Peyer's patch (tissue), 4 donors: ENCODE data around the gene LRRK2. TPM values are rescaled to one million over a fixed set of nuclear protein-coding genes. Genes with fewer than 3 reads are reported as not detected.
"Not testable (repeated sequence)": the region's sequence is repeated elsewhere in the genome, so short reads cannot be mapped to it uniquely, and the experiment has no call there.

ENCODE experiments used
- DNase-seq, 3 donors: peaks; one replicate each; pipeline ENCODE4 v3.0.0-alpha.2; 2017 to 2019
- H3K27ac ChIP-seq, 4 donors: fragments of 200-600 bp; sonication (generic); one replicate each; pipeline ENCODE4 v1.5.1; 2016 to 2019
- H3K27me3 ChIP-seq, 2 donors: fragments of 200-600 bp; sonication (generic); one replicate each; pipeline ENCODE4 v1.5.1; 2019
- H3K36me3 ChIP-seq, 3 donors: fragments of 200-600 bp; sonication (generic); one replicate each; pipeline ENCODE4 v1.5.1; 2016 to 2019
- H3K4me1 ChIP-seq, 4 donors: fragments of 200-600 bp; sonication (generic); one replicate each; pipeline ENCODE4 v1.5.1; 2016 to 2019
- H3K4me3 ChIP-seq, 4 donors: fragments of 200-600 bp; sonication (generic); 1 replicate in 3 of 4; 2 replicates in 1 of 4; pipeline ENCODE4 v1.5.1; 2016 to 2019; ENCODE audit warnings: mild to moderate bottlenecking in 1 of 4
- H3K9me3 ChIP-seq, 4 donors: fragments of 200-600 bp; sonication (generic); one replicate each; pipeline ENCODE4 v1.5.1; 2016 to 2019; ENCODE audit warnings: mild to moderate bottlenecking in 1 of 4
- POLR2A ChIP-seq, 2 donors: fragments of 450-650 bp; IDR thresholded peaks; one replicate each; pipeline ENCODE4 v1.5.1; 2017; ENCODE audit warnings: antibody characterized with exemption in 2 of 2, mild to moderate bottlenecking in 2 of 2, moderate library complexity in 2 of 2
- total RNA-seq, 4 donors: library from RNA; depleted of rRNA; stranded (reverse); fragments of >200 nt; gene quantifications; one replicate each; pipeline ENCODE4 v1.1.0, GENCODE V29; 2016
- TF ChIP-seq, protein P1 (sequence below), 6 experiments: fragments of 450-650 bp in 4 of 6; fragments of 200-600 bp in 2 of 6; sonication (generic) in 1 of 6; IDR thresholded peaks; one replicate each; pipeline ENCODE4 v1.5.1; 2017 to 2019; ENCODE audit warnings: antibody characterized with exemption in 6 of 6, mild to moderate bottlenecking in 3 of 6, moderate library complexity in 1 of 6

LRRK2 gene
- total RNA-seq, 4 donors from 2014 or later, result 2.6 to 44.6 (median 4.9) TPM

DNA sequence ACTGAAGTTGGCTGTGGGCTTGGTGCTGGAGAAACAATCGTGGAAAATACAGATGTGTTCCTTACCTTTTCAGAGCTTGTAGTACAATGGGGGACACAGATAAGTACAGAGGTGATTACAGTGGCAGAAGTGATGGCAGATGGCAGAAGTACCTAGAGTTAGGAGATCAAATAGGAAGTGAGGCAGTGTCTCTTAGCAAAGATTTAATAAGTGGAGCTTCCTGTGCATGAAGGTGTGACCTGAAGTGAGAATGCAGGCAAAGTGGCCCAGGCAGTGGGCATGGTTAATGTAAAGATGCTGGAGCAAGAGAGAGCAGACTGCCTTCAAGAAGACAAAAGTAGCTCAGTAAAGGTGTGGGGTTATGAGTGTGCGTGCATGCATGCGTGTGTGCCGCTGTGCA is 16.0 kb downstream of the LRRK2 start:
- H3K27me3 ChIP-seq, result no peaks in the 10 kb centered on the region
- no peak for TF ChIP-seq POLR2A (IDR thresholded peaks at IDR 0.05)
- TF ChIP-seq, protein P1, sequence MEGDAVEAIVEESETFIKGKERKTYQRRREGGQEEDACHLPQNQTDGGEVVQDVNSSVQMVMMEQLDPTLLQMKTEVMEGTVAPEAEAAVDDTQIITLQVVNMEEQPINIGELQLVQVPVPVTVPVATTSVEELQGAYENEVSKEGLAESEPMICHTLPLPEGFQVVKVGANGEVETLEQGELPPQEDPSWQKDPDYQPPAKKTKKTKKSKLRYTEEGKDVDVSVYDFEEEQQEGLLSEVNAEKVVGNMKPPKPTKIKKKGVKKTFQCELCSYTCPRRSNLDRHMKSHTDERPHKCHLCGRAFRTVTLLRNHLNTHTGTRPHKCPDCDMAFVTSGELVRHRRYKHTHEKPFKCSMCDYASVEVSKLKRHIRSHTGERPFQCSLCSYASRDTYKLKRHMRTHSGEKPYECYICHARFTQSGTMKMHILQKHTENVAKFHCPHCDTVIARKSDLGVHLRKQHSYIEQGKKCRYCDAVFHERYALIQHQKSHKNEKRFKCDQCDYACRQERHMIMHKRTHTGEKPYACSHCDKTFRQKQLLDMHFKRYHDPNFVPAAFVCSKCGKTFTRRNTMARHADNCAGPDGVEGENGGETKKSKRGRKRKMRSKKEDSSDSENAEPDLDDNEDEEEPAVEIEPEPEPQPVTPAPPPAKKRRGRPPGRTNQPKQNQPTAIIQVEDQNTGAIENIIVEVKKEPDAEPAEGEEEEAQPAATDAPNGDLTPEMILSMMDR (IDR thresholded peaks at IDR 0.05), result no peak
- no peak overlapping the region for H3K27ac ChIP-seq
- H3K9me3 ChIP-seq, result no peaks in the 10 kb centered on the region
- H3K36me3 ChIP-seq, result no peaks in the 10 kb centered on the region
- H3K4me1 ChIP-seq, result no peaks in the 10 kb centered on the region
- no peak for DNase-seq
- no peak overlapping the region for H3K4me3 ChIP-seq

DNA sequence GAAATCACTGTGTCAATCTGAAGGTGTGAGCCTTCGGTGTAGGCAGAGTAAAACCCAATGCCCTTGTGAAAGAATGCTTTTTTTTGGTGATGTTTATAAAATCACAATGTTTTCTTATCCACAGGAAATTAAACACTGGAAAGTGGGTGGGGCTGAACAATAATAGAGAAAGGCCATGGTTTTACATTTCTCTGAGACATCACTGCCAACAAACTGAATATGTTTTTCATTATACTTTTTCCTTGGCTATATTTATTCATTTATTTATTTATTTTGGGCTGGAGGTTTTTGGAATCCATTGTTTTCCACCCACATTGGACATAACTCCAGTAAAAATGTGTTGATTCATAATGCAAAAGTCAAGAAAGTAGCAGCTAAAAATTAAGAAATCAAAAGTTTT is 16.9 kb downstream of the LRRK2 start:
- no peaks in the 10 kb centered on the region for H3K36me3 ChIP-seq
- no peak for DNase-seq
- H3K27me3 ChIP-seq, result no peaks in the 10 kb centered on the region
- no peaks in the 10 kb centered on the region for H3K9me3 ChIP-seq
- H3K4me3 ChIP-seq, result no peak overlapping the region
- TF ChIP-seq, protein P1 (IDR thresholded peaks at IDR 0.05), result no peak
- TF ChIP-seq POLR2A (IDR thresholded peaks at IDR 0.05), result no peak
- H3K4me1 ChIP-seq, result no peaks in the 10 kb centered on the region
- H3K27ac ChIP-seq, result no peak overlapping the region

DNA sequence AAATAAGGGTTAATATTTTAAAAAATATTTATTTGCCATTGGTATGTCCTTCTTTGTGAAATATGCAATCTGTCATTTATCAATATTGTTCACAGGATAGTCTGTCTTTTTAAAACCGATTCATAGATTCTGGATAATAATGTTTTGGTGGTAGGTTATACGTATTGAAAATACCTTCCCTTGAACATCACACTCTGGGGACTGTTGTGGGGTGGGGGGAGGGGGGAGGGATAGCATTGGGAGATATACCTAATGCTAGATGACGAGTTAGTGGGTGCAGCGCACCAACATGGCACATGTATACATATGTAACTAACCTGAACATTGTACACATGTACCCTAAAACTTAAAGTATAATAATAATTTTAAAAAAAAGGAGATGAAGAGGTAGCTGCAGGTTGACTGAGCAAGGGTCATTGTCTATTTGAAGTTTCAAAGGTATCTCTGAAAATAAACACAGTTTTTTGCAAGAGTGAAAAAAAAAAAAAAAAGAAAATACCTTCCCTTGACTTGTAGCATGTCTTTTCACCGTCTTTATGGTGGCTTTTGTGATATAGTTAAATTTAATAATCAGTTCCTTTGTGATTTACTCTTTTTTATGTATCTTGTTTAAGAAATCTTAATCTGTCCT is 19.8 kb downstream of the LRRK2 start:
- H3K27me3 ChIP-seq, H3K9me3 ChIP-seq, H3K4me1 ChIP-seq, DNase-seq, H3K36me3 ChIP-seq, H3K4me3 ChIP-seq, H3K27ac ChIP-seq: not testable (repeated sequence)

DNA sequence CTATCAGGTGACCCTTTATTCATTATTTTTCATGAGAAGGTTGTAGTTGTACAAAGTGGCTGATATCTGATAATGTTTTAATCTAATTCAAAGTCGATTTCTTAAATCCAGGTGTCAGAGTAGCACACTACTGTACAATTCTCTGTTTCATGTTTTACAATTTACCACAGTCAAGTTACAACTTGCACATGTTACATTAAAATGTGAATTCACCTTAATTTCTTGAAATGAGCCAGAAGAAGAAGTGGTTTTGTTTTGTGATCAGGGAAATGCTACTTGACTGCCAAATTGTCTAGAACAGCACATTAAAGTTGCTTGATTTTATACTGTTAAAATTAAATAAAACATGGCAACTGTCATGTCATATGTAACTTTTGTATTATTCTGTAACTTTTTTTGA is 23.2 kb downstream of the LRRK2 start:
- H3K36me3 ChIP-seq, result no peaks in the 10 kb centered on the region
- H3K9me3 ChIP-seq, result no peaks in the 10 kb centered on the region
- no peaks in the 10 kb centered on the region for H3K4me1 ChIP-seq
- H3K4me3 ChIP-seq, result no peak overlapping the region
- no peak for TF ChIP-seq POLR2A (IDR thresholded peaks at IDR 0.05)
- TF ChIP-seq, protein P1 (IDR thresholded peaks at IDR 0.05), result no peak
- DNase-seq, result no peak
- no peak overlapping the region for H3K27ac ChIP-seq
- H3K27me3 ChIP-seq, result no peaks in the 10 kb centered on the region

DNA sequence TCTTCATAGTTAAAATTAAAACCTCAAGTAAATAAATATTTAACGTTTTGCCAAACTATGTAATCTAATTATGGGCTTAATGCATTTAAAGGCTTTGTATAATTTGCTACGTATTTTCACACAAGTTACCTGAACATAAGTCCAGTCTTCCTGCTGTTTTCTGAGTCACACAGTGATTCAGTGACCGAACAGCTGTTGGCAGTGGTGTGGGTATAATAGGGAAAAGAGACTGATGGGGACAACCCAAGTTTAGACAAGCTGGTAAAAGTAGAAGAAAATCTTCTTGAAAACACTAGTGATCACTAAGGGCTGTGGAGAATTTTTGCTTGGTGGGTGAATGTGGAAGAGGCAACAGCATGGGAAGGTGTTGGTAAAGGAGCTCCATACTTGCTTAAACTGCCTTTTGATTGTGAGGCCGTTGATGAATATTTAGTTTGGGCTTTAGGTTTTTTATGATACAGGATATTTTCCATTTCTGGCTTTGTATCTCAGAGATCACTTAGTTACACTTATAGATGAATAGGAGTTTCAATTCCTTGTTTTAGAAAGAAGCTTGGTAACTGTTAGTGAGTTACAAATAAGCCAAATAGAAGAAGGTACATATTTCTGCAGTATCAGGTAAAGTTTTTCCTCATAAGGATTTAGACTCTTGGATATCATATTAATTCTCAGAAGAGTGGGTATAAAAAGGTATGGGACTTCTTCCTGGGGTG is 23.9 kb downstream of the LRRK2 start:
- no peaks in the 10 kb centered on the region for H3K9me3 ChIP-seq
- no peak overlapping the region for H3K4me3 ChIP-seq
- no peaks in the 10 kb centered on the region for H3K4me1 ChIP-seq
- DNase-seq, result no peak
- TF ChIP-seq, protein P1 (IDR thresholded peaks at IDR 0.05), result no peak
- no peak for TF ChIP-seq POLR2A (IDR thresholded peaks at IDR 0.05)
- H3K36me3 ChIP-seq, result no peaks in the 10 kb centered on the region
- H3K27ac ChIP-seq, result no peak overlapping the region
- no peaks in the 10 kb centered on the region for H3K27me3 ChIP-seq

DNA sequence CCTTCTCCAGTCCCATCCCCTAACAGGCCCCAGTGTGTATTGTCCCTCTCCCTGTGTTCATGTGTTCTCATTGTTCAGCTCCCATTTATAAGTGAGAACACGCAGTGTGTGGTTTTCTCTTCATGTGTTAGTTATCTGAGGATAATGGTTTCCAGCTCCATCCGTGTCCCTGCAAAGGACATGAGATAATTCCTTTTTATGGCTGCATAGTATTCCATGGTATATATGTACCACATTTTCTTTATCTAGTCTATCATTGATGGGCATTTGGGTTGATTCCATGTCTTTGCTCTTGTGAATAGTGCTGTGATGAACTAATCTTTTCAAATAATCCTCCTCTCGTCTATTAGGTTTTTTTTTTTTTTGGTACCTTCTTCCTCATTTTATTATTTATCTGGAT is 25.9 kb downstream of the LRRK2 start:
- H3K27me3 ChIP-seq, H3K4me3 ChIP-seq, DNase-seq, H3K4me1 ChIP-seq, H3K27ac ChIP-seq, H3K36me3 ChIP-seq, H3K9me3 ChIP-seq: not testable (repeated sequence)
